NCI-H146 (cell line): ENCODE measurements around the gene TAGLN3.

Experiments used
- DNase-seq: peaks from one replicate; lab custom pipeline; 2025; lab: John Stamatoyannopoulos, UW

Gene TAGLN3

DNA sequence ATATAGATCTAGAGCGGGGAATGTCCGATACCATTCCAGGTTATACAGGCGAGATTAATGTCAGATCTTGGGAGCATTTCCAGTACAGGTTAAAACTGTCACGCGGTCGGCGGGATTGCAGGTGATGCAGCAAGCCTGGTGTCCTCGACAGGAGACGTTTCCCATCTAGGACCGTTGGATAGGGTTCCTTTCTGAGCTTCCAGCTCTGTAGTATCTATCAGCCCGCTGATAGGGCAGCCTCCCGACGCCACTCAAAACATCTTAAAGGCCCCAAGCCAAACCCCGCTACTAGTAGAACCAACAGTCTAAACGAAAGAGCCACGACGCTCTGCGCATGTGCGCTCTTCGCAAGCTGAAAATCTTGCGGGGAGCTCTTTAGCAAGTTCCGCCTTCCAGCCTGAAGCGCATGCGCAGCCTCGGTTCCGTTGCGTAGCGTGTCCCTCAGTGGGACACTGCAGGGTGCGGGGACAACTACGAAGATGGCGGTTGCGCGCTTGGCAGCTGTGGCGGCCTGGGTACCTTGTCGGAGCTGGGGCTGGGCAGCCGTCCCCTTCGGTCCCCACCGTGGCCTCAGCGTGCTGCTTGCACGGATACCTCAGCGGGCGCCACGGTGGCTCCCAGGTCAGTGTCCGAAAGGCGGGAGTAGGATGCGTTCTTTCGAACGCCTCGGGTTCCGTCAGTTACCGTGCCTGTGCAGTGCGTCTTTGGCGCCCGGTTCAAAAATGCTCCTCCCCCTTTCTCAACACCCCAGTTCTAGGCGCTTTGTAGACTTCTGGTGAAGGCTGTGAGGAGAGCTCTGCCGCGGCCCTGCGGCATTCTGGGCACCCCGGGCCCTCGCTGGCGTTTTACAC, 19.9 kb upstream of the TAGLN3 start, which contains the start of gene ABHD10:
ABHD10 (plus strand) TSS at position 444 of the 851 bp plus-strand sequence; CDS start at position 480, 36 bp downstream.
- DNase-seq = peak; percentile 100

DNA sequence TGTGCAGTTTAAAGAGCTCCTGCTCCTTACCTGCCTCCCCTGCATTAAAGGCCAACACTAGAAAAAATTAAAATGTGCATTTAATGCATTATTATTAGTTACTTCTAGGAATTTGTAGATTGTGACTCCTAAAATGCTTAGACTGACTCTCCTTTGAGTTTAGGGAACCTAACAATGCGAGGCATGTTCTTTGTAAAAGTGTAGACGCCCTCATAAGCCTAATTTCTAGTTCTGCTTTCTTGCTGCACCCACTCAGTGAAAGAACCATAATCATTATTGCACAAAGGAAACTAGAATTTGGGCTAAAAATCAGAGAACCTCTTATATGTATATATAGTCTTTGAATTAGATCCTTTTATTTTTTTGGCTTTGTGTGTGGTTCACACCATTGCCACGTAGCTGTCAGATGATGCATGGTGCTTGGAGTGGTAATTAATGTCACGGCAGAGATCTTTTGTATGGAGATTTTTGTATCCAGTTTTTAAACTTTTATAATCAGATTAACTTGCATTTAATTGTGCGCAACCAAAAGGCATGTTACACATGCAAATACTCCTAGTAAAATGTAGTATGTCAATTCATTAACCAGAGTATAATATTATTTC, 19.2 kb upstream of the TAGLN3 start:
- DNase-seq = peak; percentile 28

DNA sequence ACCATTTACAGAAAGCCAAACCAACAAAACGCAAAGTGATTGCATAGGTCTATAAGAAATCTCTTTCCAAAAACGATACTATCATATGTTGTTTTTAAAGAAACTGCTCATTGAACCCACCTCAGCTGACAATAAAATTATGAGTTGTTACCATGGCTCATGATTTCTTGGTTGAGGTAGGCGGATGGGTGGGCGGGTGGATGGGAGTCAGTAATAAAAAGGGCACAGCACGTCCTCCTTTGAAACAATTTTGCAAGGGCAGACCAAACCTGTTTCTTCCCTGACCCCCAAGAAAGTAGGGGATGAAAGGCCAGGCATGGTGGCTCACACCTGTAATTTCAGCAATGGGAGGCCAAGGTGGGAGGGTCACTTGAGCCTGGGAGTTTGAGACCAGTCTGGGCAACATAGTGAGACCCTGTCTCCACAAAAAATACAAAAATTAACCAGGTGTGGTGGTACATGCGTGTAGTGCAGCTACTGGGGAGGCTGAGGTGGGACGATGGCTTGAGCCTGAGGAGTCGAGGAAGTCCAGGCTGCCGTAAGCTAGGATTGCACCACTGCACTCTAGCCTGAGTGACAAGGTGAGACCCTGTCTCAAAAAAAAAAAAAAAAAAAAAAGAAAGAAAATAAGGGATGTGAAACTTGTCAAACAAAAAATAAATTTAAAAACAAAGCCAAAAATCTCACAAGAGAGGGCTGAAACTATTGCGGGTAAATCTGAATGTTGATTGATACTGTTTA, 17.8 kb upstream of the TAGLN3 start:
- no peak for DNase-seq

DNA sequence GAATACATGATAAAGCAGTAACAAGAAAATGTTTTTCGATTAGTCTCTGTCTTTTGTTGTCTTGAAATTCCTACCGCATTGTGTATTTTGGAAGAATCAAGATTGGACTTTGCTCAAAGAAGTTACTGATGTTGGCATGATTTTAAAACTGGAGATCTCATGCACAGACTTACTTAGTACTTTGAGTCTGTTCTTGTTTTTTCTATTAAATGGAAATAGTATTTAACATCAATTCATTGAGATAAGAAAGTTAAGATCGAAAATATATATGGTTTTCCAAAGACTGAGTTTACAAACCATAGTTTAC, 17.3 kb upstream of the TAGLN3 start:
- DNase-seq = no peak

DNA sequence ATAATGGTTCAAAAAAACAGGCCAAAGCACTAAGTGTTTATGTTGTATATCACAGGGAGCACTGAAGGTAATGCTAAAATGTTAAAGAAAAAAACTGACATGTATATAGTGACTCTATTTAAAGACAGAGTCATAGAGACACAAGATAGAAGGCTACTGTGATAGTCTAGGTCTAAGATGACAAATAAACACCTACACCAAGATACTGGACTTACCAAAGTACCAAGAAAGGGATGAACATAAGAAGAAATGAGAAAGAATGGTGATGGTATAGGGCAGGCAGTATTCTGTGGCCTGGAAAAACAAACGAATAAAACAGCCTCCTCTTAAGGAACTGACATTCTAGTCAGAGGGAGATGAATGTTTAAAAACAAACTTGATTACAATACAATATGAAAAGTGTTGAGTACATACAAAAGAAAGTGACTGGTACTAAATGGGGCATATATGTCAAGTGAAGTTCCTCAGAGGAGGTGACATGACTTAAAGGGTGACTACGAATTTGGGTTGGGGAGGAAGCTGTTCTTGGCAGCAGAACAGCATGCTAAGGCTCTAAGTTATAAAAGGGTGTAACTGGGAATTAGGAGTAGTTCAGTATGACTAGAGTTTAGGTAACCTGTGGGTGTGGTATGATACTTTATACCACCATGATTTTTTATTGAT, 14.0 kb upstream of the TAGLN3 start:
- no peak for DNase-seq

DNA sequence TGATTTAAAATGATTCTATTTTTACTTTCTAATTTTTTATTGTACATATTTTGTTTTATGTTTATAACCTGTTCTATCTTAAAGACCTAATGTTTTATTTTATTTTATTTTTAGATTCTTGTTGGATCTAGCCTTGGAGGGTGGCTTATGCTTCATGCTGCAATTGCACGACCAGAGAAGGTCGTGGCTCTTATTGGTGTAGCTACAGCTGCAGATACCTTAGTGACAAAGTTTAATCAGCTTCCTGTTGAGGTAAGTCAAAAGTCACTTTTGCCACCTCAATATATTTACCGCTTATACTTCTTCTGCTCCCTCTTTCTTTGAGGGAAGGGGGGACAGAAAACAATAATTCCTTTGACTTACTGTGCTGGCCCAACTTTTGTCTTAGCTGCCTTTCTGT, 11.9 kb upstream of the TAGLN3 start:
- DNase-seq = no peak

DNA sequence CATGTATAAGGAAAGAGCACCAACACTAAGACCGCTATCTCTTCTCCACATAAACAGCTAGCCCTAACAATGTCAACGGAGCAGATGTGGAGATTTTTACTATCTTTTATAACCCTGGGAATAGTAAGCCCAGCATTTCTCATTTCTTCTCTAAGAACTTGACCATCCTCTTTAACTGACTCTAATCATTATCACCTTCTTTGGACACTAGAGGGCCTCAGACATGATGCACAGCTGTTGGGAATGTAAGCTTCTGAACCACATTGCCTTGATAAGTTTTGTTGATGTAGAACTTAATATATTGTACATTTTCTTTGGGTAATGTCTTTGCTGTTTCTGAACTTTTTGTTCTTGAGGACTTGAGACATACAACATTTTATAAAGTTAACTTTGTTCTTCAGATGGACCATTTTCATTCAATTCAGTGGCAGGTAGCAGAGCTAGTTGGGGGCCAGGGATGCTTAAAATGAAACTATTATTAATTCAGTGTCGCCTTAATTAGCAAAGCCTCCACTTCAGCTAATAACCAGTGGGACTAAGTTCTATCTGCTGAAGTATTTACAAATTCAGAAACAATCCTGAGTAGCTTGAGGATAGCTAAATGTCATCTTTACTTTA, 9.6 kb upstream of the TAGLN3 start:
- peak; percentile 82 for DNase-seq

DNA sequence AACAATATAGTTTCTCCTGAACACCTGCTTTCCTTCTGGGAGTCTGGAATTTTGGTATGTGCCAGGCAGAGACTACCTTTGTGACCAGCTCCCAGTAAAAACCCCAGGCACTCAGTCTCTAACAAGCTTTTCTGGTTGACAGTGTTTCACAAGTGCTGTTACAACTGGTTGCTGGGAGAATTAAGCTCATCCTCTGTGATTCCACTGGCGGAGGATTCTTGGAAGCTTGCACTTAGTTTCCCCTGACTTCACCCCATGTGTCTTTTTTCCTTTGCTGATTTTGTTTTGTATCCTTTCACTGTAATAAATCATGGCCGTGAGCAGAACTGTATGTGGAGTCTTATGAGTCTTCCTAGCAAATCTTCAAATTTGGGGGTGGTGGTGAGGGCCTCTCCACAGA, 5.7 kb upstream of the TAGLN3 start:
- no peak for DNase-seq

DNA sequence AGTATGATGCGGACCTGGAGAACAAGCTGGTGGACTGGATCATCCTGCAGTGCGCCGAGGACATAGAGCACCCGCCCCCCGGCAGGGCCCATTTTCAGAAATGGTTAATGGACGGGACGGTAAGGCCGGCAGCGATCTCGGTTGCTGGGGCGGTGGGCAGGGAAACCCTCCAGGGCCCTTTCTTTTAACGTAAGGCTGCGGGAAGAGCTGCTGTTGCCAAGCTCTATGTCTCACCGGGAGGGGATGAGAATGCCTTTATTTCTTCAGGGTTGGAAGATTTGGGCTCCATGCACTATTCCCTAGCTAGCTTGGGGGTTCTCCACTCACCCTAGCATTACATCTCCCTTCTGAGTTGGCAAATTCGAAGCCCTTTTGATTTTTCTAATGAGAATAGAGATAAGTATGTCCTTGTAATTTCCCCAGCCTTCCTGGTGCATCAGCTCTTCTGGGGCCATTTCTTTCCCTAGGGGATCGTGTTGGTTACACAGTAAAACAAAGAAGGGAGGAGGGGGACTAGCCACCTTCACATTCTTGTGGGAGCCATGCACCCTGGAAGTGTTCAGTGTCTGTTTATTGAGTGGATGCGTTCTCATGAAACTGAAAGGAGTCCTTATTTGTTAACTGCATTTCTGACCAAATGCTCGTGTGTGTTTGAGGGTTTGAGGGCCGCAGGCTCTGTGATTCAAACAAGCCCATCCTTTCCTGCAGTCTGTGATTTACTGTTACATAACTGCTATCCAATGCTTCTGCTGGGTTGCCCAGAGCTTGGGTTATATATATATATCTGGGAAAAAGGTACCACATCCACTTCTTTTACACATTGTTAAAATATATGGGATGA, 982 bp downstream of the TAGLN3 start:
- DNase-seq = peak; percentile 57

DNA sequence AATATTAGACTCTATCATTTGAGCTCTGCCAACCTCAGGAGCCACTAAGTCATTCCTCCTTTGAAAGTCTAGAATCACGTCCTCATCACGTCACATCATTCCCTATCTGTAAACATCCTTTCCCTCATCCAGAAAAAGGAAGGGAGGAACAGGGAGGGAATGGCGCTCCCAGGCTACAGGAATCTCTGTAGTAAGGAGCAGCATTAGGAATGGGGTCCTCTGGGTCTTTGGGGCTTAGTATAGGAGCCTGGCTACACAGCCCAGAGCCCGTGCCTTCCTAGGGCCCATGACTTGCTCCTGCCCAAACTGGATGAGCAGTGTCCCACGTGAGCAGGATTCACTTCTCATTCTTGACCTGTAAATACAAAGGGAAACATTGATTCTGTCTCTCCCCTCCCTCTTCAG, 1.6 kb downstream of the TAGLN3 start:
- no peak for DNase-seq

DNA sequence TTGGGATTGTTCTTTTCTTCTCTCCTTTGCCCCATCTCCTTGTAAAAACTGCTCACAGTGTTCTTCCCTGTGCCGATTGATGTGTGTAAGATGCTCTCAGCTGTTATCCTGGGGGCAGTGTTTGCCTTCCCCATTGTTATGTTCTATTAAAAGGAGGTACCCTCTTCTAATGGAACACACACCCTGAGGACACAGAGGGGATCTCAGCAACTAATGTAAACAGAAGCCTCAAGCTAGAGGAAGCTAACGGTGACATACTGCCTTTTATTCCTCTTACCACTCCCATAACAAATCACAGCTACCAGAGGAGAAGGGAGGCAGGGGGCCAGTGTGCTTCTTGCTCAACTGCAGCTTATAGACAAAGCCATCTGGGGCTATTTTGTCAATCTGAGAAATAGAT, 2.2 kb downstream of the TAGLN3 start:
- DNase-seq = peak; percentile 89

DNA sequence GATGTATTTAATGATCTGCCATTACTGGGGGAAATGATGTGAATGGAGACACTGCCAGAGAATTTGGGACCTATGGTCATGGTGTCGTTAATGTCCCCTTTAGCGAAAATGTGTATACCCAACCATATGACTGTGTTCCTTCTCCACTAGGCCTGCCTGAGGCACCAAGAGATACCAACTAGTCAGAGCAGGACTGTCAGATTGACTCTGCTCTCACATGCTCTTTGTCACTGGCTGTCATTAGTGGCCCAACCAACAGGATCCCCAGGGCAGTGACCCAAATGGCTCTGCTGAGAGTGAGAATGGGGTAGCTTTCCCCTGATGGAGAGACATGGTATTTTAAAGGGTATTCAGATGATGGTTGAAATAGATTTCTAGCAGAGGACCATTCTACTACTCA, 2.8 kb downstream of the TAGLN3 start:
- DNase-seq = no peak

DNA sequence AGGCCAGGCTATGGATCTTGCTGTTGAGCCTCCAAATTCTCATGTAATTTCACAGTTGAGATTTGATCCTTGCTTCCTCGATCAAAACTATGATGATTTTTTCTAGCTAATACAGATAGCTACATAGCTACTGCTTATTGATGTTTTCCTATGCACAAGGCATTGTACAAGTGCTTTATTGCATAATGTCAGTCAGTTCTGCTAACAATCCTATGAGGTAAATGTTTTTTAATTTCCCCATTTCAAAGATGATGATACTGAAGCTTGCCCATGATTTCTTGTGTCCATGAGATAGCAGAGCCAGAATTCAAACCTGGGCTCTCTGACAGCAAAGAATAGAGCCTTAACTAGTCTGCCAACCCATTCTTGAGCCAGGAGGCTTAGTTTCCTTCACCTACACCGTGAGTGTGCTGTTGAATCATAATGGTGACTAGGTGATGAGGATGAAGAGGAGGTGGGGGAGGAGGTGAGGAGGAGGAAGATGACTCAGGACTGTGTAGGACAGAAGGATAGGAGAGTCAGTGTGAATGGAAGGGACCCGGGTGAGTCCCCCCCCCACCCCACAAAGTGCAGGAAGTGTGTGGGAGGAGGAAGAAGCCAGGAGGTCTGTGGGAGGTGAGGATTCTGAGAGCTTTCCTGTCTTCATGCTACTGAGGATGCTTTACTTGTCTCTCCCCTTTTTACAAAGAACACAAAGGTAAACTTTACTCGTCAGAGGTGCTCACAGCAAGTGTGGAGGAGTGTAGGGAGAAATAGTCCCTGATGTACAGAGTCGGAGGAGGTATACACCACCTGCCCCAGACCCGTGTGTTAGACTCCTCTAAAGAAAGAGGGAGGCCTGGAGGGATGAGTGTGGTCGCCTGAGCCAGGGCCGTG, 3.6 kb downstream of the TAGLN3 start:
- no peak for DNase-seq

DNA sequence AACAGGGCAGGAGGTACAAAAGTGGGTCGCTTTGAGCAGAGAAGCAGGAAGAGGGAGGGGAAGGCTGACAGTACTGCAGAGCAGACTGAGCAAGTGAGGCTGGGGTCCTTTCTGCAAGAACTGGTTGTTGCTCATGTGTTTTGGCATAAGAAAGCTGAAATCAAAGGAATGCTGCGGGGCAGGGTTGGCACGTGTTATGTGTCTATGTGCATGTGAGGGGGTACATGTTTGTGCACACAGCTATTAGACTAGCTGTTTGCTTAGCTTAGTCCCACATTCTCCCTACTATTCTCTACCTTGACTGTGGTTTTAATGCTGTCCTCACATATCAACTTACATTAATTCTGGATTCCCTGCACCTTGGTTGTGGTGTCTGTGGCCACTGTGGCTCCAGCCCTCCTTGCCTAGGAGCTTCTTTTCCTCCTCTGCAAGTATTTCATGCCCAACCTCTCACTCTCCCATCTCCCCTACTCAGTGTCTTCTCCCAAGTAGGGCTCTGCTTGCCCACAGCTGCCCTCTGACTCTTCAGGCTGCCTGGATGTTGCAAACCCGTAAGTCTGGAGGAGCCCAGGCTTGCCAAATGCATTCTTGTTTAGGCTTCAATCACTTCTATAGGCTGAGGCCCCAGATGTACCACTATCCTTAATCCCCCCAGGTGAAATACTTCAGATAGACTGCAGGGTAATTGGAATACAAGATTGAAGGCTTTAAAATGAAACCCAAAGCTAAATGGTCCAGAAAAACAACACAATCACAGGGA, 4.8 kb downstream of the TAGLN3 start:
- no peak for DNase-seq

DNA sequence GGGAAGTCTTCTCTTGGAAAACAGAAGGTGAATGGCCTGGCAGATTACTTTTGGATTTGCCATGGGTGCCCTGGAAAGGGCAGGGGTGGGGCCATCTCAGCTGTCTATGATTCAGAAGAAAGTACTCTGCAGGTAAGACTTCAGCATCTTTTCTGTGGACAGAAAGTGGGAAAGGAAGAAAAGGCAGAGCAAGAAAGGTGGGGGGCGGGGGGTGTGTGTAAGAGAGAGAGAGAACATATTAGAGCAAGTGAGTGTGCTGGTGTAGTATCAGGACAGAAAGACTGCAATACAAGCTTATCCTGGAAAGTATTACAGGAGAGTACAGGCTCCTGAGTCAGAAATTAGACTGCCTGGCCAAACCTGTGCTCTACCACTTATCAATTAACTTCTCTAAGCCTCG, 5.5 kb downstream of the TAGLN3 start:
- DNase-seq = no peak

DNA sequence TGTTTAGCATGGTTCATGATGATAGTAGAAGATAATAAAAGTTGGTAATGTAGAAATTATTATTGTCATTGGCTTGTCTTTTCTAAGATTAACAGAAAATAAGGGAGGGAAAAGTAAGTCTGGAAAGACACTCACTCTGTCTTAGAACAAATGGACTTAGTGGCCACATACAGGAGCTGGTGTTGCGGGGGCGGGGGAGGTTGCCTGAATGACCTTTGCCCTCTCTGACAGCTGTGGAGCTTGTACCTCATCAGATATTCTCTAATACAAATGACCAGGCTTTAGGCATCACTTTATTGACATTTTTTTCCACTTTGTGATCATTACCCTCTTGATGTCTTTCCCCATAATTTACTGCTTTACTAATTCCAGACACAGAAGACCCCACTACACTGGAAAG, 5.9 kb downstream of the TAGLN3 start:
- no peak for DNase-seq

DNA sequence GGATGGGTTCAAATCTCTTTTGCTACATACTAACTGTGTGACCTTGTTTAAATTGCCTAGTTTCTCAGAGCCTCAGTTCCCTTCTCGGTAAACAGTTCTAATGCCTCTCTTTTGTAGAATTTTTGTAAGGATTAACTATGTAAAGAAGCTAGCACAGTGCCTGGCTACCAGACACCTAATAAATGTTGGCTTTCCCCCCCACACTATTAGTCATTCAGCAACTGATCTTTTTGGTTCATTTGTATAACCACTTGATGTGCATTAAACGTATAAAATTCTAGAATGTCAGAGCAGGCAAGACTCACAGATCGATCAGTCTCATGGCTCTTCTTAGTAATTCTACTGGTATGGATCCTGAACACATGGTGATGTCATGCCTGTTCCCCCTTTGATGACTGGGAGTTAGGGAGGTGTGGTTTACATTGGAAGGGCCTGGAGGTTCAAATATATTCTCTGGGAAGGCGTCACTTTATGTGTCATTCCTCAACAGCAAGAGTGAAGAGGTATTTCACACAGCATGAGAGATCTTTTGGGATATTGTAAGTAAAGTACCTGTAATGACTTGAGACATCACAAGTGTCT, 6.5 kb downstream of the TAGLN3 start:
- no peak for DNase-seq

DNA sequence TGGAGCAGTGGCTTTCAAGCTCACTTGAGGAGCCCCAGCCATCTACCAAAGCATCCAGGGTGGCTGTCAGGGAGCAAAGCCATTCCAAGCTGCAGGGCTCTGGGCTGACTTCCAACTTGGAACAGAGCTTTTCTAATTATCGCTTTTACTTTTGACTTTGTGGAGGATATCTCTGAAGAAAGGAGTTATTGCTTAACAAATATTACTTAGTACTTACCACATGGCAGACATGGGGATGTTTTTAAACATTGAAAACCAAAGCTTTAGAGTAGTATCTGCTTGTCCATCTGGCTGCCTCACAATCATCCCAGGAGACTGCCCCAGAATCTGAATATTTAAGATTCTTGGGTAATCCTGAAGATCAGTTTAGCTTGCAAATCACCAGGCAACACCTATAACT, 8.9 kb downstream of the TAGLN3 start:
- no peak for DNase-seq

DNA sequence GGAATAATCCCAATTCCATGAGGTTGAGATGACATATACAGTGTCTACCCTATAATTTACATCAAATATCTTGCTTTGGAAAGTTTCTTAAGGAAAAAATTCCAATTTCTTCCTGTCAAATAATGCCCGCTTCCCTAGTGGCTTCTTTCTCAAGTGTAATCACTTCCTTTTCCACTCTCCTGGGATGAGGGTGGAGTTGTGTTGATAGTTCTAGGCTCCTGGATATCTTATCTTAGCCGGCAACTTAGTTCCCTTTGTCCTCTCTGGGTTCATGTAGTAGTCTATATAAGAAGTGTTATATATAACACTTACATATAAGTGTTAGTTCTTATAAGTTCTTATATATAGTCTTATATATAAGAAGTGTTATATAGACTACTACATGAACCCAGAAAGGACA, 10.9 kb downstream of the TAGLN3 start:
- DNase-seq = no peak
